Astrocyte (in vitro differentiated cells and primary cell): ENCODE measurements around the gene WNT16. TPM values are rescaled to one million over a fixed set of nuclear protein-coding genes. Genes with fewer than 3 reads are reported as not detected.

ENCODE experiments used
- DNase-seq: peaks from one replicate; pipeline ENCODE4 v3.0.0-alpha.2; 2010; ENCODE audit warnings: low read depth
- FAIRE-seq: peaks from 2 replicates; lab custom pipeline; 2011; peaks lifted over from hg19 to GRCh38; lab: Jason Lieb, UNC
- H2AFZ ChIP-seq: 2 replicates; pipeline ENCODE4 v1.6.0; 2012; ENCODE audit warnings: low read depth, low read length, inconsistent platforms
- H3K27ac ChIP-seq: 2 replicates; pipeline ENCODE4 v1.5.1; 2011; ENCODE audit warnings: low read depth, low read length, inconsistent platforms
- H3K27me3 ChIP-seq: 2 replicates; pipeline ENCODE4 v1.6.0; 2011; ENCODE audit warnings: low read length, inconsistent platforms; ENCODE audit not compliant: insufficient read depth
- H3K36me3 ChIP-seq: 2 replicates; pipeline ENCODE4 v1.5.1; 2011; ENCODE audit warnings: low read length, inconsistent platforms; ENCODE audit not compliant: insufficient read depth
- H3K4me1 ChIP-seq: 2 replicates; pipeline ENCODE4 v1.5.1; 2011; ENCODE audit warnings: low read length, inconsistent platforms; ENCODE audit not compliant: insufficient read depth
- H3K4me2 ChIP-seq: 2 replicates; pipeline ENCODE4 v1.6.0; 2012; ENCODE audit warnings: low read length, inconsistent platforms
- H3K4me3 ChIP-seq: 2 replicates; pipeline ENCODE4 v1.5.1; 2011; ENCODE audit warnings: low read depth, mild to moderate bottlenecking, low read length, inconsistent platforms; ENCODE audit not compliant: insufficient read depth
- H3K79me2 ChIP-seq: 2 replicates; pipeline ENCODE4 v1.6.0; 2012; ENCODE audit warnings: mild to moderate bottlenecking, low read length, inconsistent platforms; ENCODE audit not compliant: insufficient read depth
- H3K9ac ChIP-seq: 2 replicates; pipeline ENCODE4 v1.6.0; 2012; ENCODE audit warnings: mild to moderate bottlenecking, low read length, inconsistent platforms
- H3K9me3 ChIP-seq: 2 replicates; pipeline ENCODE4 v1.5.1; 2012; ENCODE audit warnings: low read depth, mild to moderate bottlenecking, low read length, inconsistent platforms; ENCODE audit not compliant: insufficient read depth
- H4K20me1 ChIP-seq: 2 replicates; pipeline ENCODE4 v1.6.0; 2012; ENCODE audit warnings: low read length, inconsistent platforms; ENCODE audit not compliant: insufficient read depth
- H3K27ac Mint-ChIP-seq: one replicate; pipeline ENCODE4 v1.8.0; 2021; ENCODE audit warnings: mild to moderate bottlenecking, mixed read lengths; ENCODE audit not compliant: unreplicated experiment
- H3K27me3 Mint-ChIP-seq: one replicate; pipeline ENCODE4 v1.8.0; 2021; ENCODE audit warnings: low read depth, mixed read lengths; ENCODE audit not compliant: unreplicated experiment
- H3K36me3 Mint-ChIP-seq: one replicate; pipeline ENCODE4 v1.8.0; 2021; ENCODE audit warnings: low read depth, mixed read lengths; ENCODE audit not compliant: unreplicated experiment
- H3K4me1 Mint-ChIP-seq: one replicate; pipeline ENCODE4 v1.8.0; 2021; ENCODE audit warnings: low read depth, mixed read lengths; ENCODE audit not compliant: unreplicated experiment
- H3K4me3 Mint-ChIP-seq: one replicate; pipeline ENCODE4 v1.8.0; 2021; ENCODE audit warnings: mild to moderate bottlenecking, moderate library complexity, mixed read lengths; ENCODE audit not compliant: unreplicated experiment
- H3K9me3 Mint-ChIP-seq: one replicate; pipeline ENCODE4 v1.8.0; 2021; ENCODE audit warnings: mild to moderate bottlenecking, mixed read lengths; ENCODE audit not compliant: unreplicated experiment
- EZH2 ChIP-seq: IDR thresholded peaks from 2 replicates; pipeline ENCODE4 v1.6.1; 2012; ENCODE audit warnings: mild to moderate bottlenecking, low read length, inconsistent platforms; ENCODE audit not compliant: insufficient read depth
- total RNA-seq: library from RNA; stranded (reverse); gene quantifications from 2 replicates; pipeline ENCODE4 v1.2.1, GENCODE V29; 2021
- TF ChIP-seq, protein P1 (sequence below): IDR thresholded peaks from 2 replicates; pipeline ENCODE4 v1.5.1; 2011; ENCODE audit warnings: low read depth, mild to moderate bottlenecking, inconsistent platforms, low read length, moderate library complexity; ENCODE audit not compliant: insufficient read depth

Gene WNT16
- total RNA-seq, 1 donor from 2014 or later: 0.07 TPM

GRCh38 chr7:121331574-121331973 lies 2.8 kb downstream of the WNT16 start:
- Histone ChIP-seq H3K9ac (no peak overlapping the region), H3K36me3 (no peaks in the 10 kb centered on the region), H2AFZ (no peak overlapping the region), H3K4me3 (no peak overlapping the region), H4K20me1 (no peaks in the 10 kb centered on the region), H3K4me1 (peaks cover 11% of the 10 kb centered on the region), H3K4me2 (no peak overlapping the region), H3K9me3 (no peaks in the 10 kb centered on the region), H3K79me2 (no peaks in the 10 kb centered on the region), H3K27ac (no peak overlapping the region), H3K27me3 (peaks cover 22% of the 10 kb centered on the region)
- TF ChIP-seq EZH2: no peak
- TF ChIP-seq, protein P1, sequence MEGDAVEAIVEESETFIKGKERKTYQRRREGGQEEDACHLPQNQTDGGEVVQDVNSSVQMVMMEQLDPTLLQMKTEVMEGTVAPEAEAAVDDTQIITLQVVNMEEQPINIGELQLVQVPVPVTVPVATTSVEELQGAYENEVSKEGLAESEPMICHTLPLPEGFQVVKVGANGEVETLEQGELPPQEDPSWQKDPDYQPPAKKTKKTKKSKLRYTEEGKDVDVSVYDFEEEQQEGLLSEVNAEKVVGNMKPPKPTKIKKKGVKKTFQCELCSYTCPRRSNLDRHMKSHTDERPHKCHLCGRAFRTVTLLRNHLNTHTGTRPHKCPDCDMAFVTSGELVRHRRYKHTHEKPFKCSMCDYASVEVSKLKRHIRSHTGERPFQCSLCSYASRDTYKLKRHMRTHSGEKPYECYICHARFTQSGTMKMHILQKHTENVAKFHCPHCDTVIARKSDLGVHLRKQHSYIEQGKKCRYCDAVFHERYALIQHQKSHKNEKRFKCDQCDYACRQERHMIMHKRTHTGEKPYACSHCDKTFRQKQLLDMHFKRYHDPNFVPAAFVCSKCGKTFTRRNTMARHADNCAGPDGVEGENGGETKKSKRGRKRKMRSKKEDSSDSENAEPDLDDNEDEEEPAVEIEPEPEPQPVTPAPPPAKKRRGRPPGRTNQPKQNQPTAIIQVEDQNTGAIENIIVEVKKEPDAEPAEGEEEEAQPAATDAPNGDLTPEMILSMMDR: no peak
- no peak overlapping the region for H3K4me3 Mint-ChIP-seq
- no peak for DNase-seq
- no peak for FAIRE-seq
- H3K27ac Mint-ChIP-seq: no peak overlapping the region
- no peaks in the 10 kb centered on the region for H3K4me1 Mint-ChIP-seq
- no peaks in the 10 kb centered on the region for H3K9me3 Mint-ChIP-seq
- H3K36me3 Mint-ChIP-seq: no peaks in the 10 kb centered on the region
- peaks cover 40% of the 10 kb centered on the region for H3K27me3 Mint-ChIP-seq

DNA sequence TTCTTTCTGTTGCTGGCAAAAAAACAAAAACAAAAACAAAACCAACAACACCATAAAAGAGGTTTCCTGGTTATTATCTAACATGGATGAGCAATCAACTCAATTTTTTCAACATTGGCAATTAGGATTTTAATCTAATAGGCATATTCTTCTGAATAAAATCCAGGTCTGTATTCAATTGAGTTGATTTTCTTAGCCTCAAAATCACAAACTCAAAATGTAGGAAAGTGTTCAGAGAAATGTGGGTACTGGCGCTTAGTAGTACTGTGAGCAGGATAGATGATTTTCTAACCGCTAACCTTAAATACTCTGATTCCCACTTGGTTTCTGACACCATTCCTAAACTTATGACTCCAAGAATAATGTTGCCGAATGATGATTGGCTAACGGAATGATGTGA lies 5.6 kb downstream of the WNT16 start:
- Mint-ChIP-seq H3K9me3 (no peaks in the 10 kb centered on the region), H3K36me3 (no peaks in the 10 kb centered on the region), H3K27ac (no peak overlapping the region), H3K27me3 (peaks cover 20% of the 10 kb centered on the region), H3K4me1 (no peaks in the 10 kb centered on the region), H3K4me3 (no peak overlapping the region)
- Histone ChIP-seq H3K4me2 (no peak overlapping the region), H3K4me1 (peaks cover 5% of the 10 kb centered on the region), H3K36me3 (no peaks in the 10 kb centered on the region), H4K20me1 (no peaks in the 10 kb centered on the region), H3K27me3 (peaks cover 10% of the 10 kb centered on the region), H3K4me3 (no peak overlapping the region), H3K9ac (no peak overlapping the region), H3K27ac (no peak overlapping the region), H2AFZ (no peak overlapping the region), H3K9me3 (no peaks in the 10 kb centered on the region), H3K79me2 (no peaks in the 10 kb centered on the region)
- TF ChIP-seq, protein P1: no peak
- no peak for TF ChIP-seq EZH2
- DNase-seq (no peak), FAIRE-seq (no peak)

GRCh38 chr7:121334875-121335648 lies 6.3 kb downstream of the WNT16 start:
- H3K27ac ChIP-seq: no peak overlapping the region
- H3K36me3 ChIP-seq: no peaks in the 10 kb centered on the region
- no peaks in the 10 kb centered on the region for H3K36me3 Mint-ChIP-seq
- H2AFZ ChIP-seq: no peak overlapping the region
- no peak overlapping the region for H3K9ac ChIP-seq
- no peaks in the 10 kb centered on the region for H3K9me3 Mint-ChIP-seq
- H3K4me2 ChIP-seq: no peak overlapping the region
- FAIRE-seq (peak; percentile 9), DNase-seq (peak; percentile 31)
- no peaks in the 10 kb centered on the region for H4K20me1 ChIP-seq
- H3K4me1 Mint-ChIP-seq: no peaks in the 10 kb centered on the region
- no peaks in the 10 kb centered on the region for H3K9me3 ChIP-seq
- no peak overlapping the region for H3K4me3 Mint-ChIP-seq
- H3K27me3 Mint-ChIP-seq: peaks cover 13% of the 10 kb centered on the region
- no peak overlapping the region for H3K27ac Mint-ChIP-seq
- H3K4me3 ChIP-seq: no peak overlapping the region
- no peaks in the 10 kb centered on the region for H3K79me2 ChIP-seq
- TF ChIP-seq EZH2: no peak
- H3K27me3 ChIP-seq: peaks cover 5% of the 10 kb centered on the region
- H3K4me1 ChIP-seq: no peaks in the 10 kb centered on the region
